Measurements from ENCODE around the gene GALNT9.

The GALNT9 gene

DNA sequence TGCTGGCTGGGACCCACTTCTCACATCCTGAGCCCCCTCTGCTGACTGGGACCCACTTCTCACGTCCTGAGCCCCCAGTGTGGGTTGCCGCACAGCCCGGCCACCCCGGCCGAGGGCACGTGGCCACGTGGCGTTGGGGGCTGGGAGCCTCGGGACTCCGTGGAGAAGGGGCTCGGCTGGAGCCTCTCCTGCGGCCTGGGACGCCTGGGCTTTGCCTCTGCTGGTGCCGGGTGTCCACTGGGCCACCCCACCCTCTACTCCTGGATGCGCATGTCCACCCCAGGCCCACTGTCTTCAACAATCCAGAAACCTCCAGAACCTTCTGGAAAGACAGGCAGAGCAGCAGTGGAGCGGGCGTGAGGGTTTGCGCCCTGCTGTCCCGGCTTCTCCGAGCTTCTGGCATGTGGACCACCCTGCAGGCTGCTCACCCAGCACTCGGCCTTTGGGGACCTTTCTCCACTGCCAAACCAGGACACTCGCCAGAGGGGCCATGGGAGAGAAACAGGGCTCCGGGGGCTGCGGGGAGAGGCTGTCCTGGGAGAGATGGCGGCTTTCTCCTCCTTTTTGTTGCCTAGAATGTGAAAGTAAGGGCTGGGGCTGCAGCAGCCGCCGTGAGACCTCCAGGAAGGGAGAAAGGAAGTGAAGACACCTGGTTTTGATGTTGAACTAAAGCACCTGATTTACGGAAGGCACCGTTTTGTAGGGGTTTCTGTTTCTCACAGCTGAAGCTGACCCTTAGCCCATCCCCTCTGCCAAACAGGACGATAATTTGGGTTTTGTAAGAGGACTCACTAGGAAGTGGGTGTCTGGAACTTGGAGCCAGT is 155.2 kb downstream of the GALNT9 start:
- DNase-seq (ENCODE audit: low read depth in 2 of 3, low spot score in 1 of 3) = no peak

DNA sequence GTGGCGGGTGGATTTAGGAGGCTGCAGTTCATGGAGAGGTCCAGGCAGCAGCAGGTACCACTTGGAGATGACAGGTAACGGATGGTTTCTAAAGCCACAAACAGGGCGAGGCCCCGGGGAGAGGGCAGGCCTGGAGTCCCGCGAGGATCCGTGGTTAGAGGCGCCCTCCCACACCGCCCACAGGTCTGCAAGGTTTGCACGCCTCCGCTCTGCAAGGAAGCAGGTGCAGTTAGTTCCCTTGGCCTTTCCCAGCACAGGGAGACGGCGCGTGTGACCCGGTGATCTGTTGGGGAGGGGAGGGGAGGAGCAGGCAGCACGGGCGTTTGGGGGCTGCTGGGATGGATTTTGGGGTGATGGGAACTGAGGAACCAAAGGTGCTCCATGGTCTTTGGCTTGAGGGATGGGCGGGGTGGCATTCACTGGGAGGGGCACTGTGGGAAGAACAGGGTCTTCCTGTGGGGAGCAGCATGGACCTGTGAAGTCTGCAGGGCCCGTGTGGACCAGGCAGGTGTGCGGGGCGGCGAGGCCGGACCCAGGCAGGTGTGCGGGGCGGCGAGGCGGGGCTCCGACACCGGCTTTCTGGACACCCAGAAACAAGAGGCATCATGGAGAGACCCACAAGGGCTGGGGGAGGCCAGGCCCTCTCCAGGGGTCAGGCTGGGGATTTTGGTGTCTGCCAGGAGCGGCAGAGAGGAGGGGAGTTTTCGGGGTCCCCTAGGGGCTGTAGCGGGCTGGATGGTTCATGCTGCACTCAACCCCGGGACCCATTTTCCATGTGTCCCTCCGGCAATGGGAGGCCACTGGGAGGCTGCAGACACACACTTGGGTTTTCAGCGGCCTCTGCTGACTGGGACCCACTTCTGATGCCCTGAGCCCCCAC is 156.0 kb downstream of the GALNT9 start:
- no peak for DNase-seq (ENCODE audit: low read depth in 2 of 3, low spot score in 1 of 3)

DNA sequence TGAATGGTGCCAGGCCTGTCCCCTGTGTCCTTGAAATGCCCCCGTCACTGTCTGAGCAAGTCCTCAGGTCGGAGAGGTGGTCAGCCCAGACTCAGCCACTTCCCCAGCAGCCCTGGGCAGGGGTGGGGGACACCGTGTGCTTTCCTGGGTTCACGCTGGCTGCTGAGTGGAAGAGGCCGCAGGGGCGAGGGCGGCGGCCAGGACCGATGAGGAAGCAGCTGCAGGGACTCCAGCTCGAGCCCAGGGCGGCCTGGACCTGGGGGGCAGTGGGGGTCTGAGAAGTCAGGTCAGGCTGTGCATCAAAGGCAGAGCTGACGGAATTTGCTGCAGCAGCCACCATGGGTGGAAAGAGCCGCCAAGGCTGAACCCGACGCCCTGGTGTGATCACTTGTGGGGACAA is 156.8 kb downstream of the GALNT9 start:
- no peak for DNase-seq (ENCODE audit: low read depth in 2 of 3, low spot score in 1 of 3)

DNA sequence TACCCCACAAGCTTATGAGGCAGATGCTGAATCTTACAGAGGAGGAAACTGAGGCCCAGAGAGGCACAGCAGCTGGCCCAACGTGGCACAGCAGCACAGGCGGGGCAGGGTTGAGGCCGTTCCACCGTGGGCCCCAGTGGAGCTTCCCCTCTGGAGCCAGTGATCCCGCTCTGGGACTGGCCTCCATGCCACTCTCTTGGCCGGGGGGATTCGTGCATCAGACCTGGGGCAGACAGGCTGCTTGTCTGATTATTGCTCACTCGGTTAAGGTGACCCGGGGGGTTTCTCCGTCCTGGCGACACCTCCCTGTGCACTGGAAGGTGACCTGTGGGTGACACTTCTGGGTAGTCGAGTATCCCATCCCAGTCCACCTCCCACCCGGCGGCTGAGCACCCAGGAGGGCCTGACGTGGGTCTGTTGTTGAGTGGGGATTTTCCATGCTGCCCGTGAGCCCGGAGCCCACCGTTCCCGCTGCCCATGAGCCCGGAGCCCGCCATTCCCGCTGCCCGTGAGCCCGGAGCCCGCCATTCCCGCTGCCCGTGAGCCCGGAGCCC is 157.3 kb downstream of the GALNT9 start:
- DNase-seq (ENCODE audit: low read depth in 2 of 3, low spot score in 1 of 3) = no peak

DNA sequence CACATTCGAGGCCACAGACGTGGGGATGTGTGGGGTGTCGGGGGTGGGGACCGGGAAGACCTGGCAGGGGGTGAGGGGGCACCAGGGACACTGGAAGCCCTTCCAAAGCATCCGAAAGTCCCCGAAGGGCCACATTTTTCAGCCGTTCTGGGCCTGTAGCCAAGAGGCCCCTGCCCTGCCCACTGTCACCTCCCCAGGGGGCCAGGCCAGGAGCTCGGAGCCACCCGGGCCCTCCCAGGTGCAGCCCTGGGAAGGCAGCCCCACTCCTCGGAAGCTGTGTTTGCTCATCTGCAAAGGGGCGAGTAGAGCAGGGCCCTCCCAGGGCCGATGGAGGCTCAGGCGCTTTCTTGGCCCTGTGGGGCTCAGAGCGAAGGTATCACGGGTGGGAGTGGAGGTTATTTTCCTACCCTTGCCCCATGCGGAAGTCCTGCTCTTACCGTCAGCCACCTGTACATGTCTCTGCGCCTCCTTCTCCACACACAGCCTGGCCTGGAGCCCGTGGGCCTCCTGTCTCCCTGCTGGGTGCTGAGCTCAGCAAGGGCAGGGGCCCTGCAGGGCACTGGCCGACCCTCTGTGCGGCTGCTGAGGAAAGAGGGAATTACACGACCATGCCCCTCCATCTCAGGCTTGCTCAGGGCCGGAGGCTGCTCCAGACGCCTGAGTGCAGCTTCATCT is 158.0 kb downstream of the GALNT9 start:
- DNase-seq (ENCODE audit: low read depth in 2 of 3, low spot score in 1 of 3) = no peak

DNA sequence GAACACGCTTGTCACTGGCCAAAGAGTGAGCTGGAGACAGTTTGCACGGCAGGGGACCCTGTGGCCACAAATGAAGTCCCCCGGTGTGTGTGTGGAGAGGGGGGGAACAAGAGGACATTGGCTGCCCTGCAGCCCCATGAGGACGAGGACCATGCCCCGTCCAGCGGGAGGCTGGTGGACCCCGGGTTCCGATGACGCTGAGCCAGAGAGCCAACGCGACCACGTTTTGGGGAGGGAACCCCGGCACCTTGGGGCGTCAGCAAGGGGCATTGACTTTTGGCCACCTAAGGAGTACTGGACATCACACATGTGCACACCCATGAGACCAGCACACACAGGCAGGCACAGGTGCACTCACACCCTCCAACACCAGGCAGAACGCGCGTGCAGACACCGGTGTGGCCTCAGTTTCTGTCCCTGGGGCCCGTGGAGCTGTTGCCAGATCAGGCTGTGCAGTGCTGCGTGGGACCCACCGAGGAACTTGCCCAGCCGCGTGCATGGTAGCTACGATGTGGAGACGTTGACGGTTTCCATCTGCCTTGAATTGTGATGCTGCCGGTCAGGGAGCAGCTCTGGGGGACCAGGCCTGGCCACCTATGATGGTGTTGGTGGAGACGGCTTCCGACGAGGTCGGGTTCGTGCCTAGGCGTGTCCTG is 158.6 kb downstream of the GALNT9 start:
- DNase-seq (ENCODE audit: low read depth in 2 of 3, low spot score in 1 of 3) = no peak

DNA sequence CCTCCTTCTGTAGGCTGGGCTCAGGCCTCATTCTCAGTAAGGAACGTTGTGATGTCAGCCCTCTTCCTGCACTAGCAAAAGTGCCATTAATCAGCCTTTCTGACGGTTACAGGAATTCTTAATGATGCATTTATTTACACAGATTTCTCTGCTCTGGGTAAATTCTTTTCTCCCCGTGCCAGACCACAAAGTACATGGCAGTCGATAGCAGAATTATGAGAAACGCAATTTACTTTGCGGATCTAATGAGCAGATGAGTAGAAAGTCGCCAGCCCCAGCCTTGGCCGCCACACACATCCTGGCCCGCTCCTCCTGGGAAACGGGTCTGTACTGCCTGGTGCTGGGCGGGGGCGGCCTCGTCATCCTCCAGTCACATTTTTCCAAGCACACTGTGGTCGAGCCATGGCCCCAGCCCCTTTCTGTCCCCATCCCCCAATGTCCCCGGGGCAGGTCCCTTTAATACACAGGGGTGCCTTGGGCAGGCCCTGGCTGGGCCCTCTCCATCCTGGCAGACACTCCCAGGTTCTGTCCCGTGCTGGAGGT is 159.2 kb downstream of the GALNT9 start:
- no peak for DNase-seq (ENCODE audit: low read depth in 2 of 3, low spot score in 1 of 3)

DNA sequence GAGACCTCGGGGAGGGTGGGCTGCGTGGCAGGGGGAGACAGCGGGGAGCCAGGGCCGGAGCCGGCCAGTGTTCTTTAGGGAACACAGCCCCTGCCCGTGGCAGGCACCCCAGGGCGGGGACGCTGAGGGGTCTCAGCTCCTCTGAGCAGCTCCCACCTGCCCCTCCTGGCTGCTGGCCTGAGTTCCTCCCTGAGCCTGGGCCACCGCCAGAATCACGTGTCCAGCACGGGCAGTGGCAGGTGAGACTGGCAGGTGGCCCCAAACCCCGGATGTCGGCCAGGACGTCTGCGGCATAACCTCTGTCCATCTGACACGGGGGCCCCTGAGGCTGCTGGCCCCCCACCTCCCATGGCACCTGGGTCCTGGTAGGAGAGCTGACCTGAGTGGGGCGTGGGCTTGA is 160.0 kb downstream of the GALNT9 start:
- DNase-seq (ENCODE audit: low read depth in 2 of 3, low spot score in 1 of 3) = no peak

DNA sequence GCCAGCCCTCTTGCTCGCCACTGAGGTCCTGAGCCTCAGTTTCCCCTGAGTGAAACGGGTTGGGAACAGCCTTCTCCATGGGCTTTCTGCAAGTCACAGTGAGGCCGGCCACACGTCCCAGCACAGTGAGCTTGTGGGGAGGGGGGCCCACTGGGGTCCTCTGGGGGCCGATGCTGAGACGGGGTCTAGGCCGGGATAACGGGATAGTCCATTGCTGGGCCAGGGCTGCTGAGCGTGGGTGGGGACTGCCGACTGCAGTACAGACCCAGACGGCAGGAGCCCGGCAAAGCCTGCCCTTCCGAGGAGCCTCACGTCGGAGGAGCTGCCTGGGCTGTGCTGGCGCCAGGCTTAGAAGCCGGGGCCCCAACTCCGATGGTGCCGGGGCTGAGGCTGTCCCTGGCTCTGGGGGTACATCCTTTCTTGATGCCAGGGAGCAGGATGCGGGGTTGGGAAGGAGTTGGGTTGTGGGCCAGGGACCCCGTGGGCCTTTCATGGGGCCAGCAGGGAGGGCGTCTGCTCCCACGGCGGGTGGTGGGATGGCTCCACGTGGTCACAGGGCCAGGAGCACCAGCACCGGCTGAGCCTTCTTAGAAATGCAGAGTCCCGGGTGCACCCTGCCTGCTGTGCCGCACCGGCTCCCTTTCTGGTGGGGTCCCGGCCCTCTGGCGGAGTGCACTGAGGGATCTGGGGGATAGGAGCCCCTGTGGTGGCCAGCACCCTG is 160.9 kb downstream of the GALNT9 start:
- DNase-seq (ENCODE audit: low read depth in 2 of 3, low spot score in 1 of 3) = no peak

DNA sequence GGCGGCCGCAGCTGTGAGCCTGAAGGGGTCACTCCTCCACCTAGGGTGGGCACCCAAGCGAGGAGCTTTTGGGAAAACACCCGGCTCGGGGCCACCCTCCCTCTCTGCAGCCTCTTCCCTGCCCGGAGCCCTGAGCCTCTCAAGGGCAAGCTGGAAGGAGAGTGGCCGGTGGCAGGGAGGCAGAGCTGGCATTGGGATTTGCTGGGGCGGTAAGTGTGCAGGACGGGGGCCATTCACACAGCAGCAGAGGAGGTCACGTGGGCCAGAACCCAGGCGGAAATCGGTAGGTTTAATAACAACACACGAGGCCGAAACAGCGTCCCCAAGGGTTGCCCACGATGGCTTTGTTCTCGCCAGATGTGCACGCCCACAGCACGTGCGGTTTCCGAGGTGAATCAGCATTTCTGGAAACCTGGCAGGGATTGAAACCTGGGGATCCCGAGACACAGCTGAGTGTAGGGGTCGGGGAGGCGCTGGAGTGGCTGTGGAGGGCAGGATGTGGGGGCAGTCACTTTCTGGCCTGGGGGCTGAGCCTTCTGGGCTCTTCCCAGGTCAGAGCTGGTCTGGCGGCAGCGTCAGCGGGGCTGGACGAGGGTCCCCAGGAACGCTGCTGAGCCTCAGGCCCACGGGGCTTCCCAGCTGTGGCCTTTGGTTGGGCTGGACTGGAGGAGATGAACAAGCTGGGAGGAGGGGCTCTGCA is 161.6 kb downstream of the GALNT9 start:
- DNase-seq (ENCODE audit: low read depth in 2 of 3, low spot score in 1 of 3) = no peak

DNA sequence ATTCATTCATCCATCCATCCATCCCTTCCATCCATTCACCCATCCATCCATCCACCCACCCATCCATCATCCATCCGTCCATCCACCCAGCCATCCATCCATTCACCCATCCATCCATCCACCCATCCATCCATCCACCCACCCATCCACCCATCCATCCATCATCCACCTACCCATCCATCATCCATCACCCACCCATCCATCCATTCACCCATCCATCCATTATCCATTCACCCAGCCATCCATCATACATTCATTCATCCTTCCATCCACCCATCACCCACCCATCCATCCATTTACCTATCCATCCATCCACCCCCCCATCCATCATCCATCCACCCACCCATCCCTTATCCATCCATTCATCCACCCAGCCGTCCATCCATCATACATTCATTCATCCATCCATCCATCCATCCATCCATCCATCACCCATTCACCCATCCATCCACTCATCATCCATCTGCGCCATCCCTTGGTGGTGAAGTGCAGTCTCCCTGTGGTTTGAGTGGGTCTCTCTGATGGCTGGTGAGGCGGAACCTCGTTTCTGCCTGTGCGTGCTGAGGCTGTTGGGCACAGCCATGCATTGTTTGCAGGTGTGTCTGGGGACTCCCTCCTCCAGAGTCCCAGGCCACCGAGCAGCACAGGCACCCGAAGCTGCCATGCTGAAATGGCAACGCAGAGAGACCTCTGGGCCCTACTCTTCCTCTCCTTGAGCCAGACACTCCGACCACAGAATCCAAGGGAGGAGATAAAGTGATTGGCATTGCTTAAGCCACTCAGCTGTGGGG is 162.4 kb downstream of the GALNT9 start:
- DNase-seq (ENCODE audit: low read depth in 2 of 3, low spot score in 1 of 3) = no peak

DNA sequence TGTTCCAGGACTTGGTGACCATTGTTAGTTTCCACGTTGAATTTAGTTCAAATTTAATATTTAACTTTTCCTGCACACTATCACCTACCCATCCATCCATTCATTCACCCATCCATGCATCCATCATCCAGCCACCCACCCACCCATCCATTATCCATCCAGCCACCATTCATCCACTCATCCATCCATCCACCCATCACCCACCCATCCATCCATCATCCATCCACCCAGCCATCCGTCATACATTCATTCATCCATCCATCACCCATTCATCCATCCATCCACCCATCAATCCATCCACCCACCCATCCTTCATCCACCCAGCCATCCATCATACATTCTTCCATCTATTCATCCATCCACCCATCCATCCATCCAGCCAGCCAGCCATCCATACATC is 163.3 kb downstream of the GALNT9 start:
- DNase-seq (ENCODE audit: low read depth in 2 of 3, low spot score in 1 of 3) = no peak

DNA sequence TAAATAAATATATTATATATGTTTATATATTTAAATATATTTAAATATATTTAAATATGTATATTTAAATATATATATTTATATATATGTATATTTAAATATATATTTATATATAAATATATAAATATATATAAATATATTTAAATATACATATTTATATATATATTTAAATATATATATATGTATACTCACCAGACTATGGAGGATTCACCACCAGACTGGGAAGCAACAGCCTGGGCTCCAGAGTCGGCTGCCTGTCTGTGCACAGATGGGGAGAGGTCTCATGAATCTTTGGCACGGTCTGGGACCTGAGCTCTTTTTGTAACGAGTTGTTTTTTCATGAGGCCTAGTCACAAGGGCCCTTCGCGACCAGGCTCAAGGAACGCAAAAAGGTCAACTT is 163.8 kb downstream of the GALNT9 start:
- DNase-seq (ENCODE audit: low read depth in 2 of 3, low spot score in 1 of 3) = no peak

DNA sequence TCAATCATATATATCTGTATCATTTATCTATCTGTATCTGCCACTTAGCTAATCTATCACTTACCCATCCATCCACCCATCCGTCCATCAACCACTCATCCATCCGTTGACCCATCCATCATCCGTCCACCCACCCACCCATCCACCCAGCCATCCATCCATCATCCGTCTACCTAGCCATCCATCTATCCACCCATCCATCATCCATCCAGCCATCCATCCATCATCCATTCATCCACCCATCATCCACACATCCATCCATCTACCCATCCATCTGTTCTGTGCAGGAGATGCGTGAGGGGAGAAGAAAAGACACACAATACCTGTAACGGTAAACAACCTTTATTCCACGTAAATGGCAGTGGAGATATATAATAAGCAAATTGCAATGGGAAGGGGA is 165.0 kb downstream of the GALNT9 start:
- DNase-seq (ENCODE audit: low read depth in 2 of 3, low spot score in 1 of 3) = no peak

DNA sequence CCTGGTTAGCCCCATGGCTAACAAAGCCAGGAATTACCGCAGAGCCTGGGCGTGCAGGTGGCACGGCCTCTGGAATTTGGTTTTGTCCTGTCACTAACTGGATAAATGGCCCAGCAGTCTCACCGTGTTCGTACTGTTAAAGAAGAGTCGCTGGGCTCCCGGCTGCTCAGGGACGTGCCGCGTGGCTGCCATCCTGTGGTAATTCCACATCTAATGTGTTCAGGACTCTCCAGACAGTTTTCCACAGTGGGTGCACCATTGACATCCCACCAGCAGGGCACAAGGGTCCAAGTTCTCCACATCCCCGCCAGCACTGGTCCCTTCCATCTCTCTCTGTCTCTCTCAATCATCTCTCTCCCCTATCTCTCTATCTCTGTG is 165.5 kb downstream of the GALNT9 start:
- no peak for DNase-seq (ENCODE audit: low read depth in 2 of 3, low spot score in 1 of 3)

DNA sequence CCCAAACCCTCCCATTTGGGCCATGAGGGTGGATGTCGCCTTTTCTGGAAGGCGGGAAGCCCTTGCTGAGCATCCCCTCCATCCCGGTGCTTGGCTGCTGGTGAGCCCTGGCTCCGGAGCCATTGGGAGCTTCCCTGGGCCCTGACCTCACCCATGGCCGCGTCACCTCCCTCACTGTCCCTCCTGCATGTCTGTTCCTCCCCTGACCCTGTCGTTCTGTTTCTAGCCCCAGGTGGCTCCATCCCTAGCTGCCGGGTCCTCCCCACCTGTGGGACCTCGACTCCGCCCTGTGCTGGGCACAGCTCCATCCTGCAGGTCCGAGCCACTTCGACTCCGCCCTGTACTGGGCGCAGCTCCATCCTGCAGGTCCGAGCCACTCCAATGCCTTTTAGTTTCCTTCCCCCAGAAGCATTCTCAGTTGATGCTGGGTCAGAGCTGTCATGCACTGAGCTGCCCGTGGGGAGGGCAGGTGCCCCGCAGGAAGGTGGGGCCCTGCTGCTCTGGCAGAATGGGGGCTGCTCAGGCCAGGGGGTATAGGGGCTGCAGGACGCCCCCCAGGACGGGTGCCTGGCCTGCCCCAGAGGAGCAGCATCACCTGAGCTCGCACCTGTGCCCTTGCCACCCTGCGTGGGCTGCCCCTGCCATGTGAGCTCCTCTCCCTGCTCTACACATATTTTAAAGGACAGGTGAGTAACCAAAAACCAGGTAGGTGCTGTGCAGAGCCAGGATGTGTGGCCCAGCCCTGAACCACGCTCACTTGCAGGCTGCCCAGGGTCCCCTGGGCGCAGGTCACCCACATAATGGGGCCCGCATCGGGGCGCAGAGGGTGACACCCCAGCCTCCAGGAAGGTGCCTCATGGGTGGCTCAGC is 166.1 kb downstream of the GALNT9 start:
- no peak for DNase-seq (ENCODE audit: low read depth in 2 of 3, low spot score in 1 of 3)

DNA sequence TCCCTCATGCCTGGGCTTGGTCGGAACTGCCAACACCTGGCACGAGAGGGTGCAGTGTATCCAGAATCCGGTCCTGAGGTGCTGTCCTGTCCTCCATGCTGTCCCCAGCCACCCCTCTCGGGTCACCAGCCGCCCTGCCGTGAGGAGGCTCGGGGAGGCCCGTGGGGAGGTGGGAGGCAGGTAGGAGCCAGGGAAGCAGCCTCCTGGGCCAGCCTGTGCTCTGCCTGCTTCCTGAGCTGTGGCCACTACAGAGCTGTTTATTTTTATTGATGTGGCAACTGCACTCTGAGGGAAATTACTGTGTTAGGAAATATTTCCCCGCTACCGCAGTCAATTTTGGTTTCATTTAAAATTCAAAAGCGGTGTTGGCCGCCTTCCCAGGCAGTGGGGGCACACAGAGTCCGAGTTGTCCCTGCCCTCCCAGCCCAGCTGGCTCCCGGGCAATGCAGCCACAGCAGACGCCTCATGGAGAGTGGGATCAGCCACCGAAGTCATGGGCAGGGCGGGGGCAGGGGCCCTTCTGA is 166.8 kb downstream of the GALNT9 start:
- no peak for DNase-seq (ENCODE audit: low read depth in 2 of 3, low spot score in 1 of 3)

All from stimulated activated CD4-positive, alpha-beta T cell treated with anti-CD3 and anti-CD28 coated beads, Interleukin-12 subunit alpha, Interleukin-12 subunit beta, amount 100 ng/mL, for 48 hours (primary cell).